ENCODE data around the gene ZBTB40.

The ZBTB40 gene

DNA sequence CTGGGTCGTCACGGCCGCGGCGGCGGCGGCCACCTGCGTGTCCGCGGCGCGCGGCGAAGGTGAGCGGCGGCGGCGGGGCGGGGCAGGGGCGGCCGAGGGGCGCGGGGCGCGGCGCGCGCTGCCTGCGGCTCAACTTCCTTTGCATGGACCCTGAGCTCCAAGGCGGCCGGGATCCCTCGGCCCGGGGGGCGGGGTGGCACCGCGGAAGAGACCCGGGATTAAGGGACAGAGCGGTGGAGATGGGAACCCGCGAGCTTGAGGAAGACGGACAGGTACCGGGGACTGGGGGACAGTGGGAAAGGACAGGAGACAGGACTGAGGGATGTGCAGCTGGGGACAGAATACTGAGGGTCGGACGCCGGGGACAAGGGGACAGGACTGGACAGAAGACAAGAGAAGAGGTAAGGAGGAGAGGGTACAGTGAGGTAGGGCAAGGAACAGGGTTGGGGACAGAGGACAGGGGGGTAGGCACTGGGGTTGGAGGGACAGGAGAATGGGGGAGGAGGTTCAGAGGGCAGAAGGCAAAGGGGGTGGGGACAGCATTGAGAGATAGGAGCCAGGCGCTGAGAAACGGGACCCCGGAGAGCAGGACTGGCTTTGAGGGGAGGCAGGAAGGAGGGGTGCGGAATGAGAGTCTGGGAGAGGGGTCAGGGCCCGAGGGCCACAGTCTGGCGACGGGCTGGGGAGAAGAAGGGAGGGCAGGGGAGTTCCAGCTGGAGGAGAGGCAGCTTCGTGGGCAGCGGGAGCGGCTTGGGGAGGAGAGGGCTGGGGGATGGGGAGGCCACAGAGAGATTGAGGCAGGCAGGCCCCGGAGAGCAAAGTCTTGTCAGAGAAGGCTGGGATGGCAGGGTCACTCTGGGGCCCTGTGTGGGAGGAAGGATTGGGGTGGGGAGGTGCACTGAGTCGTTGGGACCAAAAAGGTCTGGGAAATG is 112.3 kb downstream of the ZBTB40 start:
- no peak for DNase-seq

DNA sequence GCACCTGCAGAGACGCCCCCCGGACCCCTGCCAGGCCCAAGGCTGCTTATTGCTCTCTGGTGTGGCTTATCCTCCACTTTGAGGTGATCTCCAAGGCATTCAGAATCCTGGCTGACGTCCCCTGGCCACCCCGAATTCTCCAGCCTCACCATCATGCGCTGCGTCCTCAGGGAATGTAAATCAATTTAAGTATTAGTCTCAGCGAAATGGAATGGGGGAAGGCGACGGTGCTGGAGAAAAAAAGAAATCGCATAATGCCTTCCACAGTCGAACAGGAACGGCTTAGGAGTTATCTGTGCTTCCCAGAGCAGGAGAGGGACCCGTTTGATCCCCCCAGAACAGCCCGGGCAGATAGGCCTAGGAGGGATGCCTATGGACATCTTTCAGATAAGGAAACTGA is 114.5 kb downstream of the ZBTB40 start:
- DNase-seq, result no peak

DNA sequence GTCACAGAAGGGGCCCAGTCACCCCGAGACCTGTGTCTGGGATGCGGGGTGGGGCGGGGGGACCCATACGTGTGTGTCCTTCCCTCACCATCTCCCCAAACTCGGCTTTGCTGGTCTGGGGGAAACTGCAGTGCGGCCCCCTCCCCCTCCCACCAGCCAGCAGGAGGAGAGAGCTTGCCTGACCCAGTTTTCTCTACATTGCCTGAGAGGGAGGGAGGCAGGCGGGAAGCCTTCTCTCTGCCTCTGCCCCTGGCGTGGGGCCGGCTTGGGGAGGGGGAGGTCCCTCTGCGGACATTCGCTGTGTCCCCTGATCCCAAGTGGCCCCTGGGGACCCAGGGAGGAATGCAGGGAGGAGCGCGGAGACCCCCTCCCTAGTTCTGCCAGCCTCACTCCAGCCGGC is 115.5 kb downstream of the ZBTB40 start:
- no peak for DNase-seq

DNA sequence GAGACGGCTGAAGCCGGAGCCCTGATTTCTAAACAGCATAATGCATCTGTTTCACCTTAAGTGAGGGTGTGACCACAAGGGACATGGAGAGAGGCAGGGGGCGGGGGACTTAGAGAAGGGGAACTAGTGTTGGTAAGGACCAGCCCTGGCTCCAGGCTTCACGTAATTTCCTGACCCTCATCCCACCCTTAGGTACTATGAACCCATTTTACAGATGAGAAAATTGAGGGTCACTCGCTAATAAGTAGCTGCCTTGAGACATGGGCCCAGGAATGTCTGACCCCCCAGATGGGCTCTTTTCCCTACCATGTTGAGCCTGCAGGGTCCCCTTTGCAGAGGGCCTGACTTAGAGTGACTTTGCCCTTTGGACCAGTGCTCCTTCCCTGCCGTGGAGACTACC is 116.3 kb downstream of the ZBTB40 start:
- DNase-seq, result no peak

DNA sequence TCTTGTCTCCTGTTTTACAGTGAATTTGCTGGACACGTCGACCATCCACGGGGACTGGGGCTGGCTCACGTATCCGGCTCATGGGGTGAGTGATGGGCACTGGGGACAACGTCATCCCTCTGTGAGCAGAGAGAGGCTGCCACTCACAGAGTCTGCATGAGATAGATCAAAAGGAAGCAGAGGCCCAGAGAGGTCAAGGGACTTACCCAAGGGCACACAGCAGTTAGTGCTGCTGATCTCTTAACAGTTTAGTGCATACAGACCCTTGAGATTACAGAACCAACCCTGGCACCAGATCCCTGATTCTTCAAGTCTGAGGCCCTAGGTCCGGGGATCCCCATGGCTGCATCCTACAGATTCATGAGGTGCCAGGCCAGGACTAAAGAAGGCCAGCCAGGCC is 117.6 kb downstream of the ZBTB40 start:
- DNase-seq, result no peak

DNA sequence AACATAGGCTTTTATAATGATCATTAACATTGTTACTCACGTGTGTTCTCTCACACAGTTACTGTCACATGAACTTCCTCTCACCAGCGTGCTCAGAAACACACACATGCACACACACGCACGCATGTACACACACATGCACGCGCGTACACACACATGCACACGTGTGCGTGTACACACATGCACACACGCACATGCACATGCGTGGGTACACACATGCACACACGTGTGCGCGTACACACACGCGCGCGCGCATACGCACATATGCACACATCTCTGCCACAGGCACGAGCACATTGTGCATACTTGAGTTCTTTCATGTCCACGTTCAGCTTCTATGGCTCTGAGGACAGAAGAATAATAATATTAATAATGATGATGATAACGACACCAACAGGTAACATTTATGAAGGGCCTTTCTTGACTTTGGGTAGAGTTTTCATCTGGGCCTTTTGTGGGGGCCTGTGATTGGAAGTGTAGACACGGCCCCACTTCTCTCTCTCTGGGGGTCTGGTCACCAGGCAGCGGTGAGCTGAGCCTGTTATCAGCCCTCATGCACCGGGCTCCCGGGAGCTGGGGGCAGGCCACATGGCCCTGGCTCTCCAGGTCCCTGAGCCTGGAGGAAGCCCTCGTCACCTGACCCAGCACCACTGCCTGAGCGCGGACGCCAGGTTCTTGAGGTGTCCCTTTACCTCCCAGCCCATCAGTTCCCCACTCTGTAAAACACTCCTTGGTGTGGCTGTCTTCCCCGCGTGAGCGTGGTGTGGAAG is 118.7 kb downstream of the ZBTB40 start:
- no peak for DNase-seq

DNA sequence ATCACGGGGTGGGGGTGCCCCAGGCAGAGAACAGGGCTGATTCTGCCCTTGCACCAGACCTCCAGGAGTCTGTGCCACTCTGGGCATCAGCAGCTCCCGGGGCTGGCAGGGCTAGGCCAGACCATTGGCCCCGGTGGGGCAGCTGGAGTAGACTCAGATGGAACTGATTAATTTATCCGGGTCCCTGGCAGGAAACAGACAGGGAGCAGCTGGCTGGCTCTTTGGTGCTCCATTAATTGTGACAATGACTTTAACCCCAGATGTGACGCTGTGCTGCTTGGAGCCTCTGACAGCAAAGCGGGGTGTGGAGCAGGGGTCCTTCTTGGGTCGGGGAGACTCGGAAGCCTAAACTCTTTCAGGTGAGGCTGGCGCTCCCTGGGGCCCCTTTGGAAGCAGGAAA is 121.2 kb downstream of the ZBTB40 start:
- no peak for DNase-seq

DNA sequence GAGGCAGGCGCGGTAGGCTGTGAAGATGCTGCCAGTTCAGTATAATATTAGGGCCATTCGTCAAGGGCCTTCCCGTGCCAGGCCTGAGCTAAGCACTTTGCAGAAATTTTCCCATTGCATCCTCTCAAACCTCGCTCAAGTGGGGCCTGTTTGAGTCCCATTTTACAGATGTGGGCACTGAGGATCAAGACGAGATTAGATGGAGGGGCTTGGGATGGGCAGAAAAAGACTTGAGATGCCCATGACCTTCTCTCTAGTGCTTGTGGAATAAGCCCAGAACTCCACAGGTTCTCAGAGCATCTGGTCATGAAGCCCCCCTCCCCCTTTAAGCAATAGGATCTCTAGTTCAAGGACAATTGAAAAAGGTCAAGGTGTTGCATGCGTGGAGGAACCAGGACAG is 121.6 kb downstream of the ZBTB40 start:
- DNase-seq, result no peak

DNA sequence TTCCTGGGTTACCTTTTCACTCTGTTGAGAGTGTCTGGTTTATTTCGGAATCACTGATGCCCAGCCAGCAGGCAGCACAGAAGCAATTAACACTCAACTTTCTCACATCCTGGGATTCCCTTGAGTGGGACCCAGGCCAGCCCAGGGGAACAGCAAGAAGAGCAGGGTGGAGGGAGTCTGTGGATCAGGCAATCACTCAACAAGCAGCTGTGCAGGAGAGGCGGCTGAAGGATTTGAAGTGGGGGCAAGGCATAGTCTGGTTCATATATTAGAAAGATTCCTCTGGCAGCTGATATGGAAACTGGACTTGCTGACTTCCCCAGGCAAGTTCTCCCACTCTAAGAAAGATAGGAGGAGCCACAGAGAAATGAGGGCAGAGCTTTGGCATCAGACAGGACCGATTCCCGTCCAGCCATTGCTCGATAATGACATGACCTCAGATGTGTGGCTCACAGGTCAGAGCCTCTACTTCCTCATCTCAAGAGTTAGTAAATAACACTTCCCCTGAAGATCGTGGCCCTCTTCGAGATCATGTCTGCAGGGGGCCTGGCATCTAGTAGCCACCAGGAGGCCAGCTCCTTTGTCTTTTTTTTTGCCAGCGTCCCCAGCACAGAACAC is 124.0 kb downstream of the ZBTB40 start:
- peak; percentile 23 to 51 (median 38) for DNase-seq

DNA sequence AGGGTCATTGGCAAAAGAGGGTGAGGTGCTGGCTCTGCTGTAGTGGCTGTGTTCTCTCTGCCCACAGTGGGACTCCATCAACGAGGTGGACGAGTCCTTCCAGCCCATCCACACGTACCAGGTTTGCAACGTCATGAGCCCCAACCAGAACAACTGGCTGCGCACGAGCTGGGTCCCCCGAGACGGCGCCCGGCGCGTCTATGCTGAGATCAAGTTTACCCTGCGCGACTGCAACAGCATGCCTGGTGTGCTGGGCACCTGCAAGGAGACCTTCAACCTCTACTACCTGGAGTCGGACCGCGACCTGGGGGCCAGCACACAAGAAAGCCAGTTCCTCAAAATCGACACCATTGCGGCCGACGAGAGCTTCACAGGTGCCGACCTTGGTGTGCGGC is 124.5 kb downstream of the ZBTB40 start:
- no peak for DNase-seq

DNA sequence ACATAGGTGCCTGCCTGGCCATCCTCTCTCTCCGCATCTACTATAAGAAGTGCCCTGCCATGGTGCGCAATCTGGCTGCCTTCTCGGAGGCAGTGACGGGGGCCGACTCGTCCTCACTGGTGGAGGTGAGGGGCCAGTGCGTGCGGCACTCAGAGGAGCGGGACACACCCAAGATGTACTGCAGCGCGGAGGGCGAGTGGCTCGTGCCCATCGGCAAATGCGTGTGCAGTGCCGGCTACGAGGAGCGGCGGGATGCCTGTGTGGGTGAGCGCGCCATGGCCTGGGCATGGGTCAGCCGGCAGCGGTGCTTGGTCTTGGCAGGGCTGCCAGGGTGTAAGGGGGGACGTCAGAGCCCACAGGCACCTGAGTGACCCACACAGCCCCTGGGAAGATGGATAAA is 125.0 kb downstream of the ZBTB40 start:
- no peak for DNase-seq

DNA sequence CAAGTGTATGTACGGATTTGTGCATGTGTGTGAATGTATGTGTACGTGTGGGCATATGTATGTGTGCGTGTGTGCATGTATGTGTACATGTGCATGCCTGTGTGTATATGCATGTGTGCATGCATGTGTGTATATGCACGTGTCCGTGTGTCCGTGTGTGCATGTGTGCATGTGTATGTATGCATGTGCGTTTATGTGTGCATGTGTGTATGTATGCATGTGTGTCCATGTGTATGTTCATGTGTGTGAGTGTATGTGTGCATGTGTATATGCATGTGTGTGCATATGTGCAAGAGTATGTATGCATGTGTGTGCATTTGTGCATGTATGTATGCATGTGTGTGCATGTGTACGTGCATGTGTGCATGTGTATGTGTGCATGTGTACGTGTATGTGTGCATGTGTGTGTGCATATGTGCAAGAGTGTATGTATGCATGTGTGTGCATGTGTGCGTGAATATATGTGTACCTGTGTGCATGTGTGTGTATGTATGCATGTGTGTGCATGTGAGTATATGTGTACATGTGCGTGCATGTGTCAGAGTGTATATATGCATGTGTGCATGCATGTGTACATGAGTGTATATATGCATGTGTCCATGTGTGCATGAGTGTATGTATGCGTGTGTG is 127.2 kb downstream of the ZBTB40 start:
- DNase-seq, result no peak

DNA sequence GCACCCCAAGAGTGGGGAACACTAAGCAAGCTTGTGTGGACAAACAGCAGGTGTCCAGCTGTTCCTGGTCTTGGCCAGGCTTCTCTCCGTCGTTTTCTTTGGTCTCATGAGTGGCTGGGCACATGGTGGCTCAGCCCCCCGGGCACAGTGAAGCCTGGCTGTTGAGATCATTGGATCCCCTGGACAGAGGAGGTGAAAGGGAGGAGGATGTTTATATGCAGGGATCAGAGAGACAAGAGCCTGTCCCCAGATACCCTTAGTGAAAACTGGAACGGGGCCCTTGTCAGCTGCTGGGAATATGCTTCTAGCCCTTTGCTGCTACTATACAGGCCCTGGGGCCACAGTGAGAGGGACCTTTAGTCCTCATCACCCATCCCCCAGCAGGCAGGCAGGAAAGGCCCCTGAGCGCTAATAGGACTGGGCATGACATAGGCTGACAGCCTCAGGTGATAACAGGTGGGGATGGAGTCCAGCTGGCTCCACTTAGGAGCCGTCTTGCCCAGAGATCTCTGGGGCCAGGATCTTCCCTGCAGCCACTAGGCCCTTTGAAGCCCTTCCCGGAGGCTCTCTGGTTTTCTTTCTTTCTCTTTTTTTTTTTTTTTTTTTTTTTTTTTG is 128.0 kb downstream of the ZBTB40 start:
- DNase-seq, result no peak

Measured in suppressor macrophage treated with lipopolysaccharide for 1 hour (primary cell).